KMS-11 (cell line): ENCODE results near the gene DGKQ.

Experiments used
- H2AFZ ChIP-seq: fragments of 200-600 bp; sonication (generic); 2 replicates; pipeline ENCODE4 v1.6.1; 2016; ENCODE audit warnings: antibody characterized with exemption, mixed run types, low read depth
- H3K27ac ChIP-seq: fragments of 200-600 bp; sonication (generic); 2 replicates; pipeline ENCODE4 v1.6.1; 2016; ENCODE audit warnings: mild to moderate bottlenecking, mixed run types
- H3K27me3 ChIP-seq: fragments of 200-600 bp; sonication (generic); 2 replicates; pipeline ENCODE4 v1.6.1; 2017; ENCODE audit warnings: mild to moderate bottlenecking, low read depth, mixed run types, moderate library complexity; ENCODE audit not compliant: insufficient read depth
- H3K36me3 ChIP-seq: fragments of 200-600 bp; sonication (generic); 2 replicates; pipeline ENCODE4 v1.6.1; 2017; ENCODE audit warnings: mild to moderate bottlenecking, mixed run types; ENCODE audit not compliant: insufficient read depth
- H3K4me1 ChIP-seq: fragments of 200-600 bp; sonication (generic); 2 replicates; pipeline ENCODE4 v1.6.1; 2016; ENCODE audit warnings: mild to moderate bottlenecking, low read depth, mixed run types; ENCODE audit not compliant: poor library complexity, severe bottlenecking
- H3K4me2 ChIP-seq: fragments of 200-600 bp; sonication (generic); 2 replicates; pipeline ENCODE4 v1.7.0; 2016; ENCODE audit warnings: mild to moderate bottlenecking, mixed run types
- H3K4me3 ChIP-seq: fragments of 200-600 bp; sonication (generic); IDR thresholded peaks from 2 replicates; pipeline ENCODE4 v1.6.1; 2017; ENCODE audit warnings: low read depth, low read length, mixed read lengths; ENCODE audit not compliant: insufficient read depth
- H3K79me2 ChIP-seq: fragments of 200-600 bp; sonication (generic); 2 replicates; pipeline ENCODE4 v1.6.1; 2016; ENCODE audit warnings: low read depth, mixed run types; ENCODE audit not compliant: insufficient read depth
- H3K9ac ChIP-seq: fragments of 200-600 bp; sonication (generic); 2 replicates; pipeline ENCODE4 v1.6.1; 2016; ENCODE audit warnings: mild to moderate bottlenecking, mixed run types
- H4K20me1 ChIP-seq: fragments of 200-600 bp; sonication (generic); 2 replicates; pipeline ENCODE4 v1.6.1; 2016; ENCODE audit warnings: mild to moderate bottlenecking, mixed run types; ENCODE audit not compliant: insufficient read depth
- CTCF ChIP-seq: fragments of 200-600 bp; sonication (generic); conservative IDR thresholded peaks from 2 replicates; pipeline ENCODE4 v1.6.1; 2017; ENCODE audit warnings: low read depth, mild to moderate bottlenecking, antibody characterized with exemption, low read length, moderate library complexity, mixed read lengths

The DGKQ gene

GRCh38 chr4:932713-933070 is 40.7 kb downstream of the DGKQ start:
- peak overlapping the region; percentile 73; the same call in 1 of the 2 replicates for H3K4me2 ChIP-seq
- H3K27me3 ChIP-seq = no peaks in the 10 kb centered on the region
- H4K20me1 ChIP-seq = no peaks in the 10 kb centered on the region
- H3K9ac ChIP-seq = peak overlapping the region; percentile 78; the same call in 1 of the 2 replicates
- peak overlapping the region; percentile 71 for H2AFZ ChIP-seq
- peak overlapping the region; percentile 63; the same call in 1 of the 2 replicates for H3K27ac ChIP-seq
- H3K4me1 ChIP-seq = peaks cover 11% of the 10 kb centered on the region
- H3K79me2 ChIP-seq = peaks cover 42% of the 10 kb centered on the region
- no peak overlapping the region for H3K4me3 ChIP-seq
- no peak for TF ChIP-seq CTCF
- H3K36me3 ChIP-seq = no peaks in the 10 kb centered on the region

- Histone ChIP-seq H3K9ac (peak within 1 kb of the TSS; percentile 78), H3K27ac (peak within 1 kb of the TSS; percentile 63), H3K4me1 (peaks cover 11% of the 10 kb centered on the region), H2AFZ (peak within 1 kb of the TSS; percentile 71), H3K36me3 (no peaks in the 10 kb centered on the region), H3K79me2 (peaks cover 43% of the 10 kb centered on the region), H3K4me2 (peak within 1 kb of the TSS; percentile 73; the same call in 1 of the 2 replicates), H4K20me1 (no peaks in the 10 kb centered on the region), H3K27me3 (no peaks in the 10 kb centered on the region), H3K4me3 (no peak within 1 kb of the TSS)
- TF ChIP-seq CTCF = no peak
Observed at GRCh38 chr4:931960-932712, 41.2 kb downstream of the DGKQ start, which contains the start of the genes GAK and TMEM175. GAK (minus strand) TSS chr4:932316; CDS start chr4:932187, 129 bp downstream. TMEM175 (plus strand) TSS chr4:932460; CDS start chr4:947740, 15,280 bp downstream.

- Histone ChIP-seq H2AFZ (peak overlapping the region; percentile 30; the same call in 1 of the 2 replicates), H3K27me3 (no peaks in the 10 kb centered on the region), H3K79me2 (peaks cover 43% of the 10 kb centered on the region), H3K4me3 (no peak overlapping the region), H4K20me1 (no peaks in the 10 kb centered on the region), H3K36me3 (no peaks in the 10 kb centered on the region), H3K27ac (peak overlapping the region; percentile 52), H3K4me2 (peak overlapping the region; percentile 42; the same call in 1 of the 2 replicates), H3K4me1 (peaks cover 11% of the 10 kb centered on the region), H3K9ac (peak overlapping the region; percentile 78)
- TF ChIP-seq CTCF = no peak
Observed at GRCh38 chr4:931194-931959, 42.0 kb downstream of the DGKQ start.

- no peak for TF ChIP-seq CTCF
- H3K9ac ChIP-seq = peak overlapping the region; percentile 78; the same call in 1 of the 2 replicates
- no peak overlapping the region for H3K27ac ChIP-seq
- no peaks in the 10 kb centered on the region for H4K20me1 ChIP-seq
- peak overlapping the region; percentile 42; the same call in 1 of the 2 replicates for H3K4me2 ChIP-seq
- H3K27me3 ChIP-seq = no peaks in the 10 kb centered on the region
- H3K4me1 ChIP-seq = peaks cover 11% of the 10 kb centered on the region
- H3K36me3 ChIP-seq = no peaks in the 10 kb centered on the region
- H3K4me3 ChIP-seq = no peak overlapping the region
- no peak overlapping the region for H2AFZ ChIP-seq
- peaks cover 43% of the 10 kb centered on the region for H3K79me2 ChIP-seq
Observed at GRCh38 chr4:930827-931193, 42.6 kb downstream of the DGKQ start.
